GM23338 (cell line): Measurements from ENCODE around the gene DCDC2. TPM values are rescaled to one million over a fixed set of nuclear protein-coding genes. Genes with fewer than 3 reads are reported as not detected.

ENCODE experiments used
- ATAC-seq: fragments of 200-7000 bp; cut with Tn5 transposase; 3 replicates; pipeline ENCODE4 v1.9.1; 2020
- DNase-seq: peaks from one replicate; pipeline ENCODE4 v3.0.0-alpha.2; 2015; ENCODE audit warnings: low spot score
- H2AFZ ChIP-seq: fragments of 200-600 bp; sonication (generic); 2 replicates; pipeline ENCODE4 v1.8.0; 2016; ENCODE audit warnings: antibody characterized with exemption, mild to moderate bottlenecking, moderate library complexity
- H3F3A ChIP-seq: fragments of 200-600 bp; sonication (generic); replicated peaks from 2 replicates; pipeline ENCODE4 v1.8.0; 2017; ENCODE audit warnings: antibody characterized with exemption, mixed run types, low read depth
- H3K27ac ChIP-seq: fragments of 200-600 bp; sonication (generic); 2 replicates; pipeline ENCODE4 v1.6.1; 2016; ENCODE audit warnings: low read depth
- H3K27me3 ChIP-seq: fragments of 200-600 bp; sonication (generic); 2 replicates; pipeline ENCODE4 v1.8.0; 2016; ENCODE audit warnings: mild to moderate bottlenecking, mixed run types, moderate library complexity; ENCODE audit not compliant: insufficient read depth
- H3K36me3 ChIP-seq: fragments of 200-600 bp; sonication (generic); 2 replicates; pipeline ENCODE4 v1.8.0; 2016; ENCODE audit warnings: mild to moderate bottlenecking; ENCODE audit not compliant: insufficient read depth
- H3K4me1 ChIP-seq: fragments of 200-600 bp; sonication (generic); 2 replicates; pipeline ENCODE4 v1.8.0; 2016; ENCODE audit warnings: mild to moderate bottlenecking, moderate library complexity; ENCODE audit not compliant: insufficient read depth
- H3K4me2 ChIP-seq: fragments of 200-600 bp; sonication (generic); 2 replicates; pipeline ENCODE4 v1.7.1; 2017; ENCODE audit warnings: mixed run types
- H3K4me3 ChIP-seq: fragments of 200-600 bp; sonication (generic); 2 replicates; pipeline ENCODE4 v1.6.1; 2016; ENCODE audit warnings: mixed run types
- H3K79me2 ChIP-seq: fragments of 200-600 bp; sonication (generic); replicated peaks from 2 replicates; pipeline ENCODE4 v1.8.0; 2017; ENCODE audit warnings: mild to moderate bottlenecking; ENCODE audit not compliant: insufficient read depth
- H3K9me2 ChIP-seq: fragments of 200-600 bp; sonication (generic); 2 replicates; pipeline ENCODE4 v1.8.0; 2017; ENCODE audit not compliant: insufficient read depth
- H4K20me1 ChIP-seq: fragments of 200-600 bp; sonication (generic); replicated peaks from 2 replicates; pipeline ENCODE4 v1.8.0; 2017; ENCODE audit warnings: mild to moderate bottlenecking; ENCODE audit not compliant: insufficient read depth
- H3K27ac Mint-ChIP-seq: 2 replicates; pipeline ENCODE4 v1.8.0; 2020; ENCODE audit warnings: inconsistent platforms, mild to moderate bottlenecking, moderate library complexity, mixed read lengths
- H3K27me3 Mint-ChIP-seq: 3 replicates; pipeline ENCODE4 v1.8.0; 2022; ENCODE audit warnings: low read depth, mild to moderate bottlenecking, moderate library complexity, mixed read lengths, inconsistent platforms; ENCODE audit not compliant: insufficient read depth, poor library complexity
- H3K36me3 Mint-ChIP-seq: 3 replicates; pipeline ENCODE4 v1.8.0; 2021; ENCODE audit warnings: low read depth, mild to moderate bottlenecking, inconsistent platforms, moderate library complexity, mixed read lengths
- H3K4me1 Mint-ChIP-seq: 3 replicates; pipeline ENCODE4 v1.8.0; 2020; ENCODE audit warnings: mild to moderate bottlenecking, inconsistent platforms, mixed read lengths
- H3K4me3 Mint-ChIP-seq: 3 replicates; pipeline ENCODE4 v1.8.0; 2021; ENCODE audit warnings: moderate library complexity, mild to moderate bottlenecking, inconsistent platforms, mixed read lengths
- H3K9me3 Mint-ChIP-seq: 3 replicates; pipeline ENCODE4 v1.8.0; 2020; ENCODE audit warnings: moderate library complexity, mild to moderate bottlenecking, inconsistent platforms, mixed read lengths
- CTCF ChIP-seq, 2 experiments: fragments of 200-600 bp in 1 of 2; sonication (generic) in 1 of 2; conservative IDR thresholded peaks; 2 replicates each; pipeline versions ENCODE4 v1.5.1 to v1.6.1; 2016 to 2017; ENCODE audit warnings: antibody characterized with exemption in 2 of 2, low read depth in 2 of 2, mild to moderate bottlenecking in 2 of 2, moderate library complexity in 1 of 2
- EZH2phosphoT487 ChIP-seq: fragments of 200-600 bp; sonication (generic); IDR thresholded peaks from one replicate; pipeline ENCODE4 v1.8.1; 2018; ENCODE audit warnings: antibody characterized with exemption; ENCODE audit not compliant: unreplicated experiment
- JUNB ChIP-seq: IDR thresholded peaks from one replicate; pipeline ENCODE4 v1.6.1; 2016; ENCODE audit warnings: antibody characterized with exemption; ENCODE audit not compliant: unreplicated experiment
- polyA plus RNA-seq: library from polyadenylated mRNA; unstranded; fragments of >200 nt; fragmentation: Nextera tagmentation; extraction: Ambion mirVana; gene quantifications from 2 replicates; pipeline ENCODE4 v1.2.1, GENCODE V29; 2016
- total RNA-seq: library from RNA; depleted of rRNA; stranded (reverse); fragments of >200 nt; shearing (Covaris generic); gene quantifications from 2 replicates; pipeline ENCODE4 v1.2.3, GENCODE V29; 2014
- TF ChIP-seq, protein P1 (sequence below): IDR thresholded peaks from one replicate; pipeline ENCODE4 v1.6.1; 2018; ENCODE audit warnings: antibody characterized with exemption; ENCODE audit not compliant: unreplicated experiment
- TF ChIP-seq, protein P2 (sequence below): IDR thresholded peaks from 2 replicates; pipeline ENCODE4 v1.6.1; 2016; ENCODE audit warnings: antibody characterized with exemption
- TF ChIP-seq, protein P3 (sequence below): fragments of 250-450 bp; sonication (Bioruptor Pico); IDR thresholded peaks from 2 replicates; pipeline ENCODE4 v1.5.0; 2020; ENCODE audit warnings: mild to moderate bottlenecking, moderate library complexity

Gene DCDC2
- total and polyA plus RNA-seq, 2 experiments from 2014 or later = 0.59 to 0.79 TPM

DNA sequence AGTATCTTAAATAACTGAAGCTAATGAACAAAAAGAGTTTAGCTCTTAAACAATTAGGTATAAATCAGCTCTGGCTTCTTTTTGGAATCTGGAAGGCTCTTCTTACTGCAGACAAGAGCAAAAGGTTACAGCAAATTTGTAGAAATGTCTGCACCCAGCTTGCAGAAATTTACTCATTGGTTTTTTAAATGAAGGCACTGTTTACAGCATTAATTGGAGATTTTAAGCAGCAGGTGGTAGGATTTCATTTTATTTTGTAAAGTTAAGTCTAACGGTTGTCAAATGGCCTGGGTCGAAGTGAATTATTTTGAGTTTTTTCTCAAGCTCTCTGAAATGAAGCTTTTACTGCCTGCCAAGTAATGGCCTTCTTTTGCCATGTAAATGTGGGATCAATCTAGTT is 129.7 kb downstream of the DCDC2 start:
- Mint-ChIP-seq H3K36me3 (no peaks in the 10 kb centered on the region), H3K27ac (peak overlapping the region; percentile 25; the same call in 1 of the 2 replicates), H3K4me1 (peaks cover 25% of the 10 kb centered on the region), H3K9me3 (no peaks in the 10 kb centered on the region; the same call in 2 of the 3 replicates), H3K4me3 (no peak overlapping the region), H3K27me3 (peaks cover 6% of the 10 kb centered on the region)
- H4K20me1 ChIP-seq = no peaks in the 10 kb centered on the region
- TF ChIP-seq, protein P1, sequence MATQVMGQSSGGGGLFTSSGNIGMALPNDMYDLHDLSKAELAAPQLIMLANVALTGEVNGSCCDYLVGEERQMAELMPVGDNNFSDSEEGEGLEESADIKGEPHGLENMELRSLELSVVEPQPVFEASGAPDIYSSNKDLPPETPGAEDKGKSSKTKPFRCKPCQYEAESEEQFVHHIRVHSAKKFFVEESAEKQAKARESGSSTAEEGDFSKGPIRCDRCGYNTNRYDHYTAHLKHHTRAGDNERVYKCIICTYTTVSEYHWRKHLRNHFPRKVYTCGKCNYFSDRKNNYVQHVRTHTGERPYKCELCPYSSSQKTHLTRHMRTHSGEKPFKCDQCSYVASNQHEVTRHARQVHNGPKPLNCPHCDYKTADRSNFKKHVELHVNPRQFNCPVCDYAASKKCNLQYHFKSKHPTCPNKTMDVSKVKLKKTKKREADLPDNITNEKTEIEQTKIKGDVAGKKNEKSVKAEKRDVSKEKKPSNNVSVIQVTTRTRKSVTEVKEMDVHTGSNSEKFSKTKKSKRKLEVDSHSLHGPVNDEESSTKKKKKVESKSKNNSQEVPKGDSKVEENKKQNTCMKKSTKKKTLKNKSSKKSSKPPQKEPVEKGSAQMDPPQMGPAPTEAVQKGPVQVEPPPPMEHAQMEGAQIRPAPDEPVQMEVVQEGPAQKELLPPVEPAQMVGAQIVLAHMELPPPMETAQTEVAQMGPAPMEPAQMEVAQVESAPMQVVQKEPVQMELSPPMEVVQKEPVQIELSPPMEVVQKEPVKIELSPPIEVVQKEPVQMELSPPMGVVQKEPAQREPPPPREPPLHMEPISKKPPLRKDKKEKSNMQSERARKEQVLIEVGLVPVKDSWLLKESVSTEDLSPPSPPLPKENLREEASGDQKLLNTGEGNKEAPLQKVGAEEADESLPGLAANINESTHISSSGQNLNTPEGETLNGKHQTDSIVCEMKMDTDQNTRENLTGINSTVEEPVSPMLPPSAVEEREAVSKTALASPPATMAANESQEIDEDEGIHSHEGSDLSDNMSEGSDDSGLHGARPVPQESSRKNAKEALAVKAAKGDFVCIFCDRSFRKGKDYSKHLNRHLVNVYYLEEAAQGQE = no peak
- TF ChIP-seq, protein P2, sequence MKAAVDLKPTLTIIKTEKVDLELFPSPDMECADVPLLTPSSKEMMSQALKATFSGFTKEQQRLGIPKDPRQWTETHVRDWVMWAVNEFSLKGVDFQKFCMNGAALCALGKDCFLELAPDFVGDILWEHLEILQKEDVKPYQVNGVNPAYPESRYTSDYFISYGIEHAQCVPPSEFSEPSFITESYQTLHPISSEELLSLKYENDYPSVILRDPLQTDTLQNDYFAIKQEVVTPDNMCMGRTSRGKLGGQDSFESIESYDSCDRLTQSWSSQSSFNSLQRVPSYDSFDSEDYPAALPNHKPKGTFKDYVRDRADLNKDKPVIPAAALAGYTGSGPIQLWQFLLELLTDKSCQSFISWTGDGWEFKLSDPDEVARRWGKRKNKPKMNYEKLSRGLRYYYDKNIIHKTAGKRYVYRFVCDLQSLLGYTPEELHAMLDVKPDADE = no peak
- TF ChIP-seq, protein P3, sequence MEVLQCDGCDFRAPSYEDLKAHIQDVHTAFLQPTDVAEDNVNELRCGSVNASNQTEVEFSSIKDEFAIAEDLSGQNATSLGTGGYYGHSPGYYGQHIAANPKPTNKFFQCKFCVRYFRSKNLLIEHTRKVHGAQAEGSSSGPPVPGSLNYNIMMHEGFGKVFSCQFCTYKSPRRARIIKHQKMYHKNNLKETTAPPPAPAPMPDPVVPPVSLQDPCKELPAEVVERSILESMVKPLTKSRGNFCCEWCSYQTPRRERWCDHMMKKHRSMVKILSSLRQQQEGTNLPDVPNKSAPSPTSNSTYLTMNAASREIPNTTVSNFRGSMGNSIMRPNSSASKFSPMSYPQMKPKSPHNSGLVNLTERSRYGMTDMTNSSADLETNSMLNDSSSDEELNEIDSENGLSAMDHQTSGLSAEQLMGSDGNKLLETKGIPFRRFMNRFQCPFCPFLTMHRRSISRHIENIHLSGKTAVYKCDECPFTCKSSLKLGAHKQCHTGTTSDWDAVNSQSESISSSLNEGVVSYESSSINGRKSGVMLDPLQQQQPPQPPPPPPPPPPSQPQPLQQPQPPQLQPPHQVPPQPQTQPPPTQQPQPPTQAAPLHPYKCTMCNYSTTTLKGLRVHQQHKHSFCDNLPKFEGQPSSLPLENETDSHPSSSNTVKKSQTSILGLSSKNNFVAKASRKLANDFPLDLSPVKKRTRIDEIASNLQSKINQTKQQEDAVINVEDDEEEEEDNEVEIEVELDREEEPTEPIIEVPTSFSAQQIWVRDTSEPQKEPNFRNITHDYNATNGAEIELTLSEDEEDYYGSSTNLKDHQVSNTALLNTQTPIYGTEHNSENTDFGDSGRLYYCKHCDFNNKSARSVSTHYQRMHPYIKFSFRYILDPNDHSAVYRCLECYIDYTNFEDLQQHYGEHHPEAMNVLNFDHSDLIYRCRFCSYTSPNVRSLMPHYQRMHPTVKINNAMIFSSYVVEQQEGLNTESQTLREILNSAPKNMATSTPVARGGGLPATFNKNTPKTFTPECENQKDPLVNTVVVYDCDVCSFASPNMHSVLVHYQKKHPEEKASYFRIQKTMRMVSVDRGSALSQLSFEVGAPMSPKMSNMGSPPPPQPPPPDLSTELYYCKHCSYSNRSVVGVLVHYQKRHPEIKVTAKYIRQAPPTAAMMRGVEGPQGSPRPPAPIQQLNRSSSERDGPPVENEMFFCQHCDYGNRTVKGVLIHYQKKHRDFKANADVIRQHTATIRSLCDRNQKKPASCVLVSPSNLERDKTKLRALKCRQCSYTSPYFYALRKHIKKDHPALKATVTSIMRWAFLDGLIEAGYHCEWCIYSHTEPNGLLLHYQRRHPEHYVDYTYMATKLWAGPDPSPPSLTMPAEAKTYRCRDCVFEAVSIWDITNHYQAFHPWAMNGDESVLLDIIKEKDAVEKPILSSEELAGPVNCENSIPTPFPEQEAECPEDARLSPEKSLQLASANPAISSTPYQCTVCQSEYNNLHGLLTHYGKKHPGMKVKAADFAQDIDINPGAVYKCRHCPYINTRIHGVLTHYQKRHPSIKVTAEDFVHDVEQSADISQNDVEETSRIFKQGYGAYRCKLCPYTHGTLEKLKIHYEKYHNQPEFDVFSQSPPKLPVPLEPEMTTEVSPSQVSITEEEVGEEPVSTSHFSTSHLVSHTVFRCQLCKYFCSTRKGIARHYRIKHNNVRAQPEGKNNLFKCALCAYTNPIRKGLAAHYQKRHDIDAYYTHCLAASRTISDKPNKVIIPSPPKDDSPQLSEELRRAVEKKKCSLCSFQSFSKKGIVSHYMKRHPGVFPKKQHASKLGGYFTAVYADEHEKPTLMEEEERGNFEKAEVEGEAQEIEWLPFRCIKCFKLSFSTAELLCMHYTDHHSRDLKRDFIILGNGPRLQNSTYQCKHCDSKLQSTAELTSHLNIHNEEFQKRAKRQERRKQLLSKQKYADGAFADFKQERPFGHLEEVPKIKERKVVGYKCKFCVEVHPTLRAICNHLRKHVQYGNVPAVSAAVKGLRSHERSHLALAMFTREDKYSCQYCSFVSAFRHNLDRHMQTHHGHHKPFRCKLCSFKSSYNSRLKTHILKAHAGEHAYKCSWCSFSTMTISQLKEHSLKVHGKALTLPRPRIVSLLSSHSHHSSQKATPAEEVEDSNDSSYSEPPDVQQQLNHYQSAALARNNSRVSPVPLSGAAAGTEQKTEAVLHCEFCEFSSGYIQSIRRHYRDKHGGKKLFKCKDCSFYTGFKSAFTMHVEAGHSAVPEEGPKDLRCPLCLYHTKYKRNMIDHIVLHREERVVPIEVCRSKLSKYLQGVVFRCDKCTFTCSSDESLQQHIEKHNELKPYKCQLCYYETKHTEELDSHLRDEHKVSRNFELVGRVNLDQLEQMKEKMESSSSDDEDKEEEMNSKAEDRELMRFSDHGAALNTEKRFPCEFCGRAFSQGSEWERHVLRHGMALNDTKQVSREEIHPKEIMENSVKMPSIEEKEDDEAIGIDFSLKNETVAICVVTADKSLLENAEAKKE (CRISPR knock-in tag) = no peak
- TF ChIP-seq EZH2phosphoT487 = no peak
- TF ChIP-seq JUNB = no peak
- no peak for TF ChIP-seq CTCF (conservative IDR thresholded peaks at IDR 0.05; ENCODE audit: low read depth in 2 of 2)
- no peaks in the 10 kb centered on the region for H3F3A ChIP-seq
- no peak overlapping the region for H3K4me3 ChIP-seq
- DNase-seq (no peak), ATAC-seq (no peak)
- no peaks in the 10 kb centered on the region for H3K36me3 ChIP-seq
- no peaks in the 10 kb centered on the region for H3K79me2 ChIP-seq
- peaks cover 15% of the 10 kb centered on the region for H3K4me1 ChIP-seq
- no peak overlapping the region for H3K27ac ChIP-seq
- peak overlapping the region; percentile 77; the same call in 1 of the 2 replicates for H2AFZ ChIP-seq
- H3K9me2 ChIP-seq = peaks cover 6% of the 10 kb centered on the region; the same call in 1 of the 2 replicates
- peak overlapping the region; percentile 30; the same call in 1 of the 2 replicates for H3K4me2 ChIP-seq
- no peaks in the 10 kb centered on the region for H3K27me3 ChIP-seq
